MM.1S (cell line): ENCODE data around the gene IL20RB.

Experiments used
- DNase-seq: peaks from one replicate; pipeline ENCODE4 v3.0.0-alpha.2; 2015
- H2AFZ ChIP-seq: fragments of 300-600 bp; sonication (generic); 2 replicates; pipeline ENCODE4 v1.6.0; 2016; ENCODE audit warnings: antibody characterized with exemption, low read length
- H3F3A ChIP-seq: fragments of 300-600 bp; sonication (generic); 2 replicates; pipeline ENCODE4 v1.6.1; 2016; ENCODE audit warnings: mild to moderate bottlenecking, antibody characterized with exemption, low read length, moderate library complexity, mixed read lengths; ENCODE audit not compliant: insufficient read depth
- H3K27ac ChIP-seq: fragments of 300-600 bp; sonication (generic); 2 replicates; pipeline ENCODE4 v1.5.1; 2016; ENCODE audit warnings: mild to moderate bottlenecking, low read length
- H3K27me3 ChIP-seq: fragments of 300-600 bp; sonication (generic); replicated peaks from 2 replicates; pipeline ENCODE4 v1.6.0; 2016; ENCODE audit warnings: low read length; ENCODE audit not compliant: insufficient read depth
- H3K36me3 ChIP-seq: fragments of 300-600 bp; sonication (generic); replicated peaks from 2 replicates; pipeline ENCODE4 v1.6.1; 2016; ENCODE audit warnings: mild to moderate bottlenecking, low read length, mixed read lengths; ENCODE audit not compliant: insufficient read depth
- H3K4me1 ChIP-seq: fragments of 300-600 bp; sonication (generic); 2 replicates; pipeline ENCODE4 v1.6.1; 2016; ENCODE audit warnings: low read length, mixed read lengths
- H3K4me2 ChIP-seq: fragments of 300-600 bp; sonication (generic); 2 replicates; pipeline ENCODE4 v1.6.0; 2016; ENCODE audit warnings: low read depth, low read length
- H3K4me3 ChIP-seq: fragments of 300-600 bp; sonication (generic); 2 replicates; pipeline ENCODE4 v1.5.1; 2016; ENCODE audit warnings: low read length, mixed read lengths
- H3K79me2 ChIP-seq: fragments of 300-600 bp; sonication (generic); 2 replicates; pipeline ENCODE4 v1.6.1; 2016; ENCODE audit warnings: mixed run types, low read length, mixed read lengths
- H3K9ac ChIP-seq: fragments of 300-600 bp; sonication (generic); 2 replicates; pipeline ENCODE4 v1.6.1; 2016; ENCODE audit warnings: low read length, mixed read lengths
- H3K9me2 ChIP-seq: fragments of 300-600 bp; sonication (generic); replicated peaks from 2 replicates; pipeline ENCODE4 v1.6.1; 2016; ENCODE audit warnings: mild to moderate bottlenecking, low read length, mixed read lengths; ENCODE audit not compliant: insufficient read depth
- H3K9me3 ChIP-seq: fragments of 300-600 bp; sonication (generic); replicated peaks from 2 replicates; pipeline ENCODE4 v1.6.1; 2016; ENCODE audit warnings: mild to moderate bottlenecking, low read length, mixed read lengths; ENCODE audit not compliant: insufficient read depth
- H4K20me1 ChIP-seq: fragments of 300-600 bp; sonication (generic); 2 replicates; pipeline ENCODE4 v1.6.1; 2016; ENCODE audit warnings: mild to moderate bottlenecking, low read length, moderate library complexity, mixed read lengths; ENCODE audit not compliant: insufficient read depth
- EZH2 ChIP-seq: fragments of 300-600 bp; sonication (generic); optimal IDR thresholded peaks from 2 replicates; pipeline ENCODE3; 2017; ENCODE audit warnings: low read depth, mild to moderate bottlenecking, antibody characterized with exemption, low read length, mixed read lengths
- EZH2phosphoT487 ChIP-seq: fragments of 300-600 bp; sonication (generic); IDR thresholded peaks from 2 replicates; pipeline ENCODE4 v1.6.1; 2018; ENCODE audit warnings: antibody characterized with exemption, low read length
- TF ChIP-seq, protein P1 (sequence below): fragments of 300-600 bp; sonication (generic); IDR thresholded peaks from 2 replicates; pipeline ENCODE4 v1.5.1; 2016; ENCODE audit warnings: antibody characterized with exemption, low read length, mixed read lengths

IL20RB gene

DNA sequence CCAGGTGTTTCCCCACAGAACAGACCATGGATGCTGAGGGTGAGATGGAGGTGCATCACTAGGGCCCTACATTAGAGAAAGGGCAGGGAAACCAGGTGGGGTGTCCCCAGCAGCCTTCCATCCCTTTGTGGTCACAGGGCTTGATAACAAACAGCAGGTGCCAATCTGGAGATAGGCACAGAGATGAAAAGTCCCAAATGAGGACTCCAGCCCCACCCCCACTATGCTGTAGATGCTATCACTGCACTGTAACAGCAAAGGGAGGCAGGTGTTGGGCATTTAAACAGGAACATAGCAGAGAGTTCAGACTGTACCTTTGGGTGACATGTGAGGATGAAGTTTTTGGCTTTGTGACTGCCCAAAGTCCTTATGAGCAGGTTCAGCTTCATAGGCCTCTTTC, 21.4 kb downstream of the IL20RB start:
- no peak overlapping the region for H3K4me2 ChIP-seq
- H2AFZ ChIP-seq: no peak overlapping the region
- TF ChIP-seq, protein P1, sequence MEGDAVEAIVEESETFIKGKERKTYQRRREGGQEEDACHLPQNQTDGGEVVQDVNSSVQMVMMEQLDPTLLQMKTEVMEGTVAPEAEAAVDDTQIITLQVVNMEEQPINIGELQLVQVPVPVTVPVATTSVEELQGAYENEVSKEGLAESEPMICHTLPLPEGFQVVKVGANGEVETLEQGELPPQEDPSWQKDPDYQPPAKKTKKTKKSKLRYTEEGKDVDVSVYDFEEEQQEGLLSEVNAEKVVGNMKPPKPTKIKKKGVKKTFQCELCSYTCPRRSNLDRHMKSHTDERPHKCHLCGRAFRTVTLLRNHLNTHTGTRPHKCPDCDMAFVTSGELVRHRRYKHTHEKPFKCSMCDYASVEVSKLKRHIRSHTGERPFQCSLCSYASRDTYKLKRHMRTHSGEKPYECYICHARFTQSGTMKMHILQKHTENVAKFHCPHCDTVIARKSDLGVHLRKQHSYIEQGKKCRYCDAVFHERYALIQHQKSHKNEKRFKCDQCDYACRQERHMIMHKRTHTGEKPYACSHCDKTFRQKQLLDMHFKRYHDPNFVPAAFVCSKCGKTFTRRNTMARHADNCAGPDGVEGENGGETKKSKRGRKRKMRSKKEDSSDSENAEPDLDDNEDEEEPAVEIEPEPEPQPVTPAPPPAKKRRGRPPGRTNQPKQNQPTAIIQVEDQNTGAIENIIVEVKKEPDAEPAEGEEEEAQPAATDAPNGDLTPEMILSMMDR: no peak
- no peak for TF ChIP-seq EZH2
- no peak for TF ChIP-seq EZH2phosphoT487
- no peaks in the 10 kb centered on the region for H3K9me3 ChIP-seq
- no peaks in the 10 kb centered on the region for H3K36me3 ChIP-seq
- no peaks in the 10 kb centered on the region for H3K4me1 ChIP-seq
- H3F3A ChIP-seq: no peaks in the 10 kb centered on the region
- H3K79me2 ChIP-seq: no peaks in the 10 kb centered on the region
- no peak overlapping the region for H3K9ac ChIP-seq
- DNase-seq: no peak
- H4K20me1 ChIP-seq: no peaks in the 10 kb centered on the region
- H3K4me3 ChIP-seq: no peak overlapping the region
- H3K9me2 ChIP-seq: no peaks in the 10 kb centered on the region
- H3K27me3 ChIP-seq: no peaks in the 10 kb centered on the region
- no peak overlapping the region for H3K27ac ChIP-seq

DNA sequence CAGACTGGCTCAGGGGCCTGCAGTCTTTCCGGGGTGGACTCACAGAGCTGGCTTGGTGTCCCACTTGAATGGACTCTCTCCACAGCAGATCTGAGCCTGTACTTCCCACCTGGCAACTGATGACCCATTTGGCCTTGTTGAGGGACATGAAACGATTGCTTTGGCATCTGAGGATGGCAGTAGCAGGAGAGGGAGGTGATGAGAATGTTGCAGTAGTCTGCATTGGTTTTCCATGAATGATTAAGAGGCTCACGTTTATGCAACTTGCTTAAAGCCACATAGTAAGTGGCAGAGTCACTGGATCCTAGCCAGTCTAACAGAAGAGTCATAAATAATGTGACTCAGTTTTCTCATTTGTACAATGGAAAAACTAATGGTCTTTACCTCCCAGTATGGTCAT, 21.9 kb downstream of the IL20RB start:
- H3K9me3 ChIP-seq: no peaks in the 10 kb centered on the region
- TF ChIP-seq EZH2 (no peak), EZH2phosphoT487 (no peak)
- TF ChIP-seq, protein P1: no peak
- no peaks in the 10 kb centered on the region for H3F3A ChIP-seq

DNA sequence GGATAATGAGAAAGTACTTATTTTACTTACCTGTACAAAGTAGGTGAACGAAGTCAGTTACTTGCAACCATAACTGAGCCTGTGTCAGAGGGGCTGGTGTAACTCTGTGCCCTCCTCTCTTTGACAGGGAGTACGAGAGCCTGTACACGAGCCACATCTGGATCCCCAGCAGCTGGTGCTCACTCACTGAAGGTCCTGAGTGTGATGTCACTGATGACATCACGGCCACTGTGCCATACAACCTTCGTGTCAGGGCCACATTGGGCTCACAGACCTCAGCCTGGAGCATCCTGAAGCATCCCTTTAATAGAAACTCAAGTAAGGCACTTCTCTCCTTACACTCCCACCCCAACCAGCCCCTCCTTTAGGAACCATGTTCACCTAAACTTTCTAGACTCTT, 24.2 kb downstream of the IL20RB start:
- Histone ChIP-seq H3K4me1 (no peaks in the 10 kb centered on the region), H3K9me3 (no peaks in the 10 kb centered on the region), H3K9ac (no peak overlapping the region), H3K36me3 (no peaks in the 10 kb centered on the region), H3F3A (no peaks in the 10 kb centered on the region), H3K4me3 (no peak overlapping the region), H3K79me2 (no peaks in the 10 kb centered on the region), H4K20me1 (no peaks in the 10 kb centered on the region), H2AFZ (no peak overlapping the region), H3K27ac (no peak overlapping the region), H3K4me2 (no peak overlapping the region), H3K27me3 (no peaks in the 10 kb centered on the region), H3K9me2 (no peaks in the 10 kb centered on the region)
- no peak for TF ChIP-seq EZH2
- DNase-seq: no peak

More for the DNA sequence above, 21.9 kb downstream of the IL20RB start:
- no peak for DNase-seq
- Histone ChIP-seq H3K27ac (no peak overlapping the region), H3K27me3 (no peaks in the 10 kb centered on the region), H3K4me2 (no peak overlapping the region), H3K79me2 (no peaks in the 10 kb centered on the region), H3K4me1 (no peaks in the 10 kb centered on the region), H3K4me3 (no peak overlapping the region), H3K36me3 (no peaks in the 10 kb centered on the region), H2AFZ (no peak overlapping the region), H4K20me1 (no peaks in the 10 kb centered on the region), H3K9me2 (no peaks in the 10 kb centered on the region), H3K9ac (no peak overlapping the region)

DNA sequence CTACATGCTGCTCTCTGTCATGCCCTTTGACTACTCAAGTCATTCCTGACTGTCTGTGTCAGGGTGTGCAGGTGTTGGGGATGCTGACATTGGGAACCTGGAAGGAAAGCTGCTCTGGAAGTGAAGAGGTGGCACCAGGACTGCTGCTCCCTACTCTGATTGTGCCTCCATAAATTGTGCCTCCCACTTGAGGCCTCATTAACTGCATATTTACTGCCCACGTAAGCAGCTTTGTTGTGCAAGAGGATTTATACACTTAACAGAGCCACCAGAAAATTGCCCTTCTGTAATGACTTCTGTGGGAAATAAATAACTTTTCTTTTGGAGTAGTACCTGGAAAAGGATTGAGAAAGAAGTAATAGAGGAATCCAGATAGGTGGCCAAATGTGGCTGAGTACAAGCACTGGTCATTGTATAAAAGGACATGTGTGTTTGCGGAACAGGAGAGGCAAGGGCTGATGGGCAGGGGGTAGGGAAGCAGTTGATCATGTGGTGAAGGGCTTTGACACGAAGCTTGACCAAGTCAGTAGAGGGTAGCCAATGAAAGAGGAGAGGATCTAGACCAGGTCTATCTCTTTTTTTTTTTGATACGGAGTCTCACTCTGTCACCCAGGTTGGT, 24.8 kb downstream of the IL20RB start:
- no peaks in the 10 kb centered on the region for H3K27me3 ChIP-seq
- H3K9ac ChIP-seq: no peak overlapping the region
- no peak overlapping the region for H3K4me2 ChIP-seq
- H3K79me2 ChIP-seq: no peaks in the 10 kb centered on the region
- H2AFZ ChIP-seq: no peak overlapping the region
- H3K27ac ChIP-seq: no peak overlapping the region
- no peak overlapping the region for H3K4me3 ChIP-seq
- TF ChIP-seq EZH2phosphoT487 (no peak), EZH2 (no peak)
- TF ChIP-seq, protein P1: no peak
- no peak for DNase-seq
- H3K4me1 ChIP-seq: no peaks in the 10 kb centered on the region
- no peaks in the 10 kb centered on the region for H3K9me2 ChIP-seq
- H3K36me3 ChIP-seq: no peaks in the 10 kb centered on the region
- H3K9me3 ChIP-seq: no peaks in the 10 kb centered on the region
- no peaks in the 10 kb centered on the region for H4K20me1 ChIP-seq
- no peaks in the 10 kb centered on the region for H3F3A ChIP-seq
